ENCODE measurements around the gene ATG10.

DNA sequence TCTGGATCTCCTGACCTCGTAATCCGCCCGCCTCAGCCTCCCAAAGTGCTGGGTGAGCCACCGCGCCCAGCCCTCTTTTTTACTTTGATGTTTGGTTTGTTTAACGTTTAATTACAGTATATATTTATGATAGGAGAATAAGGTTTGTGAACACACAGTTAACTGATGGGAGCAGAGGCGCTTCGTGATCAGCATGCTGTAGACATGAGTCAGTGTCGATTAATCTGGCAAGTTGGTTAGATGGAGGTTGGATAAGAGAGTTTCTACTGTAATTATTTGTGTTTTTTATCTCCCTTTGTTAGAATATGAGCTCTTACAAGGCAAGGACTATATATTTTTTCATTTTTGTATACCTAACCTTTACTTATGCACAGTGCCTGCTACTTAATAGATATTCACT lies 14.3 kb downstream of the ATG10 start:
- TF ChIP-seq, protein P1, sequence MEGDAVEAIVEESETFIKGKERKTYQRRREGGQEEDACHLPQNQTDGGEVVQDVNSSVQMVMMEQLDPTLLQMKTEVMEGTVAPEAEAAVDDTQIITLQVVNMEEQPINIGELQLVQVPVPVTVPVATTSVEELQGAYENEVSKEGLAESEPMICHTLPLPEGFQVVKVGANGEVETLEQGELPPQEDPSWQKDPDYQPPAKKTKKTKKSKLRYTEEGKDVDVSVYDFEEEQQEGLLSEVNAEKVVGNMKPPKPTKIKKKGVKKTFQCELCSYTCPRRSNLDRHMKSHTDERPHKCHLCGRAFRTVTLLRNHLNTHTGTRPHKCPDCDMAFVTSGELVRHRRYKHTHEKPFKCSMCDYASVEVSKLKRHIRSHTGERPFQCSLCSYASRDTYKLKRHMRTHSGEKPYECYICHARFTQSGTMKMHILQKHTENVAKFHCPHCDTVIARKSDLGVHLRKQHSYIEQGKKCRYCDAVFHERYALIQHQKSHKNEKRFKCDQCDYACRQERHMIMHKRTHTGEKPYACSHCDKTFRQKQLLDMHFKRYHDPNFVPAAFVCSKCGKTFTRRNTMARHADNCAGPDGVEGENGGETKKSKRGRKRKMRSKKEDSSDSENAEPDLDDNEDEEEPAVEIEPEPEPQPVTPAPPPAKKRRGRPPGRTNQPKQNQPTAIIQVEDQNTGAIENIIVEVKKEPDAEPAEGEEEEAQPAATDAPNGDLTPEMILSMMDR (conservative IDR thresholded peaks at IDR 0.05; ENCODE audit: low read depth, low read length), result no peak
- no peak for TF ChIP-seq EZH2 (IDR thresholded peaks at IDR 0.05; ENCODE audit: low read length, unreplicated experiment)
